ENCODE data around the gene NACC1.
A peak's percentile ranks its signal among the peaks of the same experiment; 100 is the strongest.

NACC1 gene

DNA sequence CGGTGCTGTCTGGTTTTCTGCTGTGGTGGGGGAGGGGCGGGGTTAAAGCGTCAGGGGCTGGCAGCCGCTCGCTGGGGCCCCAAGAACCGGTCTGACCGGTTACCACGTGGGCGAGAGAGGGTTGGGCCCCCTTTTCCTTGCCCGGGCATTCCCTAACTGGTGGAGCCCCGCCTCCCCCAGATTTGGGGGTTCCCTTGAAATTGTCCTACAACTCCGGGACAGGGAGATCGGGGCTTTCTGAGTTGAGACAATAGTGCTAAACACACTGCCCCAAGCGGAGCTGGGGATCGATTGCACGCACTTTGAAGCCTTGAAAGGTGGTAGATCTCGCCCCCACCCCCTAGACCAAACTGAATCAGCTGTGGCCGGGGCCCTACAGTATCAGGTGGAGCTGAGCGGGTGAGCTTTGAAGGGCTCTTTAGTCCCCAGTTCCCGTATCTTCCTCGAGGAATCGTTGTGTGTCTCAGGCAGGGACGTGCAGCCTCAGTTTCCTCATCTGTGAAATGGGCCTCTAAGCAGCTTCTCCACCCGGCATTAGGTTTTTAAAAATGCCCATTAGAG, 36.9 kb downstream of the NACC1 start:
- Histone ChIP-seq H3K9me3 (ENCODE audit: control insufficient read depth in 2 of 2, low read length in 2 of 2) (no peaks in the 10 kb centered on the region), H3K4me1 (ENCODE audit: control insufficient read depth in 2 of 2, insufficient read depth in 2 of 2, low read length in 2 of 2) (peaks cover 18 to 19% of the 10 kb centered on the region in 2 donors), H3K36me3 (ENCODE audit: control insufficient read depth in 2 of 2, insufficient read depth in 2 of 2, low read length in 2 of 2) (no peaks in the 10 kb centered on the region), H3K9ac (ENCODE audit: low read depth in 1 of 2, low read length in 2 of 2) (peak overlapping the region; percentile 97 to 99), H3K27ac (ENCODE audit: low read depth in 2 of 2, low read length in 2 of 2) (peak overlapping the region; percentile 94 to 98), H3K27me3 (ENCODE audit: control insufficient read depth in 2 of 2, insufficient read depth in 2 of 2, low read length in 2 of 2) (no peaks in the 10 kb centered on the region), H3K4me3 (ENCODE audit: low read length in 2 of 2) (peak overlapping the region; percentile 74 to 97)

DNA sequence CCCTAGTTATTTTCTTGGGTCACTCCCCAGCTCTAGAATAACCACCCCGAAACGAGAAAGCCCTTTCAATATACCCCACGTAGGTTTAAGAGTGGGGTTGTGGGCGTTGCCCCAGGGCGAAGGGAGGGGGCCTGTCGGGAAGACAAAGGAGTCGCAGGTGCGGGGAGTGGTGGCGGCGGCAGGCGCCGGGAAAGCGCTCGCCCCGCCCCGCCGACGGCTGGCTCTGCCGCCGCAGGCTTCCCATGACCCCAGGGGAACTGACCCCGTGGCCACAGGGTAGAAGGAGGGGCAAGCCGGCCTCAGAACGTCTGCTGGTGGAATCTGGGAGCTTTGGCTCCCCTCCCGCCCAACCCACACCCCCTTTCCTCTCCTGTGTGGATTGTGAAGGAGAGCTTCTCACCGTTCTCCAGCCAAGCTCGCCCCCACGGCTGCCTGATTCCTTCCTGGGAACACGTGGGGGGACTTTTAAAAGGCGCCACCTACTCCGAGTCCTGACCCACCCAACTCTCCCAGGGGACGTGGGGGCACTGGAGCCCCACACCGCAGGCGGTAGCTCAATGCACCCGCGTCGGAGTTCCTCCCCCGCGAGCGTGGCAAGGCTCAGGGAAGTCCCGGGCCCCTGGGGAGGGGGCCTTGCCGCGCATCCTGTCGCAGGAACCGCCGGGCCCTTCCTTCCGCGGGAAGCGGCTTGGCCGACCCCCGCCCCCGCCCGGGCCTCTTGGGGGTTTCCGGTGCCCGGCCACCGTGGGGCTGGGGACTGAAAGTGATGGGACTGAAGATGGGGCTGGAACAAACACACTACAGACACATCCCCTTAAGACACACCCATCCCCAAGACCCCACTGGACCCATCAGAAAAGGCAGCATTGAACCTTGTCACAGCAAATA, 37.7 kb downstream of the NACC1 start:
- peak overlapping the region; percentile 74 to 97 for H3K4me3 ChIP-seq (ENCODE audit: low read length in 2 of 2)
- no peaks in the 10 kb centered on the region for H3K27me3 ChIP-seq (ENCODE audit: control insufficient read depth in 2 of 2, insufficient read depth in 2 of 2, low read length in 2 of 2)
- peak overlapping the region; percentile 97 to 99 for H3K9ac ChIP-seq (ENCODE audit: low read depth in 1 of 2, low read length in 2 of 2)
- no peaks in the 10 kb centered on the region for H3K9me3 ChIP-seq (ENCODE audit: control insufficient read depth in 2 of 2, low read length in 2 of 2)
- peaks cover 18 to 19% of the 10 kb centered on the region in 2 donors for H3K4me1 ChIP-seq (ENCODE audit: control insufficient read depth in 2 of 2, insufficient read depth in 2 of 2, low read length in 2 of 2)
- peak overlapping the region; percentile 94 to 98 for H3K27ac ChIP-seq (ENCODE audit: low read depth in 2 of 2, low read length in 2 of 2)
- H3K36me3 ChIP-seq (ENCODE audit: control insufficient read depth in 2 of 2, insufficient read depth in 2 of 2, low read length in 2 of 2) = no peaks in the 10 kb centered on the region

DNA sequence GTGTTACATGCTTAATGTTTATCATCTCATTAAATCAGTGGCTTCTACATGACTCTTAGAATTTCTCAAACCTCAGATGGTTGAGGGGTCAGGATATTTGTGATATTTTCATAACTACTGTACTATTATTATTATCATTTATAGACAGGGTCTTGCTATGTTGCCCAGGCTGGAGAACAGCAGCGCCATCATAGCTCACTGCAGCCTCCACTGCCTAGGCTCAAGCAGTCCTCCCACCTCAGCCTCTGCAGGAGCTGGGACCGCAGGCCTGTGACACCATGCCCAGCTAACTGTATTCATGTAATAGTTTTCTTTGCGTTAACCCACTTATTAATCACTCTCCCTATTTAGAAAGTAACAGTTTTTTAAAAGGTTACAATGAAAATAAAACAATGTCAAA, 41.6 kb downstream of the NACC1 start:
- no peaks in the 10 kb centered on the region for H3K9me3 ChIP-seq (ENCODE audit: control insufficient read depth in 2 of 2, low read length in 2 of 2)
- H3K27me3 ChIP-seq (ENCODE audit: control insufficient read depth in 2 of 2, insufficient read depth in 2 of 2, low read length in 2 of 2) = no peaks in the 10 kb centered on the region
- peaks cover 44 to 47% of the 10 kb centered on the region in 2 donors for H3K4me1 ChIP-seq (ENCODE audit: control insufficient read depth in 2 of 2, insufficient read depth in 2 of 2, low read length in 2 of 2)
- no peak overlapping the region for H3K4me3 ChIP-seq (ENCODE audit: low read length in 2 of 2)
- H3K9ac ChIP-seq (ENCODE audit: low read depth in 1 of 2, low read length in 2 of 2) = no peak overlapping the region
- H3K27ac ChIP-seq (ENCODE audit: low read depth in 2 of 2, low read length in 2 of 2) = no peak overlapping the region
- H3K36me3 ChIP-seq (ENCODE audit: control insufficient read depth in 2 of 2, insufficient read depth in 2 of 2, low read length in 2 of 2) = no peaks in the 10 kb centered on the region

DNA sequence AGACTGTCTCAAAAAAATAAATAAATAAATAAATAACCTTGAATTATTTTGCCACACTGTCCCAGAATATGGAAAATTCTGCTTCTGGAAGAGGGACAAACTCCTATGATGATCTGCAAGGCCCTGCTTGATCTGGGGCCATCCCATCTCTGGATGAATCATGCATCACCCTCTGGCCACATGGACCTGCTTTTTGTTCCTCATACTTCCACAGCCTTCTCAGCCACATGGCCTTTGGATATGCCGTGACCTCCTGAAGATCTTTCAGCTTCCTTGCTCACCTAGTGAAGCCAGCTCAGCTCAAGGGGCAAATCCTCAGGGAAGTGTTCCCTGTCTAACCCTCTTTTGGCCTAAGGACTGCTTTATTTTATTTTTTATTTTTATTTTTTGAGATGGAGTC, 42.5 kb downstream of the NACC1 start:
- Histone ChIP-seq H3K4me3 (ENCODE audit: low read length in 2 of 2) (no peak overlapping the region), H3K27me3 (ENCODE audit: control insufficient read depth in 2 of 2, insufficient read depth in 2 of 2, low read length in 2 of 2) (no peaks in the 10 kb centered on the region), H3K36me3 (ENCODE audit: control insufficient read depth in 2 of 2, insufficient read depth in 2 of 2, low read length in 2 of 2) (no peaks in the 10 kb centered on the region), H3K9ac (ENCODE audit: low read depth in 1 of 2, low read length in 2 of 2) (no peak overlapping the region), H3K9me3 (ENCODE audit: control insufficient read depth in 2 of 2, low read length in 2 of 2) (no peaks in the 10 kb centered on the region), H3K4me1 (ENCODE audit: control insufficient read depth in 2 of 2, insufficient read depth in 2 of 2, low read length in 2 of 2) (peaks cover 42 to 48% of the 10 kb centered on the region in 2 donors), H3K27ac (ENCODE audit: low read depth in 2 of 2, low read length in 2 of 2) (no peak overlapping the region)

DNA sequence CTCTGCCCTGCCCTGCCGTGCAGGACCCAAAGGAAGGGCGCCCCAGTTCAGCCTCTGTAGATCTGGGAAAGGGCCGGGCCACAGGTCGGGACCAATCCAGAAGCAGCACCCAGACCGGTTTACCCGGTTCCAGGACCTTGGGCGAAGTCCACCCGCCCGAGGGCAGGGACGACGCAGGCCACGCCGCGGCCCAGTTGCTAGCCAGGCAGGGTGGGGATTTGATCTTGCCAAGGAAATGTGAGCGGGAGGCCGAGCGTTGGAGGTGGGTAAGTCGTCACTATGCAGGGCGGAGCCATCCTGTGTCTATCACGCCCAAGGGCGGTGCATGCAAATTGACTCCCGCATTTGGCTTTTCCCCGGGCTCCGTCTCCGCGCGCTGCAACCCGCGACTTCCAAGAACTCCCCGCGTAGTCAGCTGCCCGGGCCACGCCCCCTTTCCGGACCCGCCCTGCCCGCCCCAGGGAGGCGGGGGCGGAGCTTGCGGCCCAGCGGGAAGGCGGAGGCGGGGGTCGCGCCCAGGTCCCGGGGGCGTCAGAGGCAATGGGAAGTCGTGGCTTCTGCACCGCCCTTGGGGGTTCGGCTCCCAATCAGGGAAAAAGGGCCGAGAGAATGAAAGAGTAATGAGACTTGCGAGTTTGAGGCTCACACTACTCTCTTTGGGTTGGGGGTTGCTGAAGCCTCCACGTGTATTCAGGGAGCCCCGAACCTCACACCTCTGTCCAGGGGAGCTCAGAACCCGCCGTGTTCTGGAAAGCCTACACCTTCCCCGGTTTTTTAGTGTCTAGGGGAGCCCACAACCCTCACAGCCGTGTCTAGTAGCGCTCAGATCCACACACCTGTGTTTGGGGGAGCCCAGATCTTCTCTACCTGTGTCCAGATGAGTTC, 44.9 kb downstream of the NACC1 start:
- Histone ChIP-seq H3K9me3 (ENCODE audit: control insufficient read depth in 2 of 2, low read length in 2 of 2) (no peaks in the 10 kb centered on the region), H3K9ac (ENCODE audit: low read depth in 1 of 2, low read length in 2 of 2) (peak overlapping the region; percentile 86 to 88), H3K27me3 (ENCODE audit: control insufficient read depth in 2 of 2, insufficient read depth in 2 of 2, low read length in 2 of 2) (no peaks in the 10 kb centered on the region), H3K27ac (ENCODE audit: low read depth in 2 of 2, low read length in 2 of 2) (peak overlapping the region; percentile 98 to 99), H3K4me1 (ENCODE audit: control insufficient read depth in 2 of 2, insufficient read depth in 2 of 2, low read length in 2 of 2) (peaks cover 45 to 49% of the 10 kb centered on the region in 2 donors), H3K36me3 (ENCODE audit: control insufficient read depth in 2 of 2, insufficient read depth in 2 of 2, low read length in 2 of 2) (no peaks in the 10 kb centered on the region), H3K4me3 (ENCODE audit: low read length in 2 of 2) (peak overlapping the region; percentile 57 to 76)

DNA sequence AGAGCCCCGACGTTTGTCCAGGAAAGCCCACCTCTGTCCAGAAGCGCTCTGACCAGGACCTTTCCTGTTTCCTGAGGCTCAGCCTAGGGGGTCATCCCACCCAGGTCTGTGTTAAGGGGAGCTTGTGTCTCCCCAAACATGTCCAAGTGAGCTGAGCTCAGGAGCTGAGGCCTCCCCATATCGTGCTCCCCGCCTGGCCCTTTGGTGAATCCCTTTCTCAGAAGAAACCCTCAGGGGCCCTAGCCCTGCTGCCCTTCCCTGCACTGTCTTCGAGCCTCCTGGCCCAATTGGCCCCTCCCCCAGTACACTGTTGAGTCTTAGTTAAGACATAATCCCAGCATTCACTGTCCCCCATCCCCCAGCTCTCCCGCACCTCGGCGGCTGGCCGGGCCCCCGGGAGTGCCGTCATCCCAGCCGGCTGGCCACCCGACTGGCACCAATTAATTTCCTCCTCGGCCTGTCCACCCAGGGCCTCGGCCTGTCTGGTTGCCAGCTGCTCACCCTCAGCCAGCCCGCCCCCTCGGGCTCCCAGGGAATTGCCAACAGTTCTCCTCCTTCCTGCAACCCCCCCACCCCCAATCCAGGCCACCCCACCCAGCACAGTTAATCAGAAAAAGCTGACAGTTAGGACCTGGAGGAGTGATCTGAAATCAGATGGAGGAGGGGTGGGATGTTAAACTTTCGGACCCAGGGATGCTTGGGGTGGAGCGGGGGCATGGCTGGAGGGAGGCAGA, 45.7 kb downstream of the NACC1 start:
- Histone ChIP-seq H3K9me3 (ENCODE audit: control insufficient read depth in 2 of 2, low read length in 2 of 2) (no peaks in the 10 kb centered on the region), H3K27me3 (ENCODE audit: control insufficient read depth in 2 of 2, insufficient read depth in 2 of 2, low read length in 2 of 2) (no peaks in the 10 kb centered on the region), H3K4me1 (ENCODE audit: control insufficient read depth in 2 of 2, insufficient read depth in 2 of 2, low read length in 2 of 2) (peaks cover 52 to 56% of the 10 kb centered on the region in 2 donors), H3K9ac (ENCODE audit: low read depth in 1 of 2, low read length in 2 of 2) (peak overlapping the region; percentile 86 to 88), H3K4me3 (ENCODE audit: low read length in 2 of 2) (peak overlapping the region; percentile 57 to 76), H3K27ac (ENCODE audit: low read depth in 2 of 2, low read length in 2 of 2) (peak overlapping the region; percentile 98 to 99), H3K36me3 (ENCODE audit: control insufficient read depth in 2 of 2, insufficient read depth in 2 of 2, low read length in 2 of 2) (no peaks in the 10 kb centered on the region)

DNA sequence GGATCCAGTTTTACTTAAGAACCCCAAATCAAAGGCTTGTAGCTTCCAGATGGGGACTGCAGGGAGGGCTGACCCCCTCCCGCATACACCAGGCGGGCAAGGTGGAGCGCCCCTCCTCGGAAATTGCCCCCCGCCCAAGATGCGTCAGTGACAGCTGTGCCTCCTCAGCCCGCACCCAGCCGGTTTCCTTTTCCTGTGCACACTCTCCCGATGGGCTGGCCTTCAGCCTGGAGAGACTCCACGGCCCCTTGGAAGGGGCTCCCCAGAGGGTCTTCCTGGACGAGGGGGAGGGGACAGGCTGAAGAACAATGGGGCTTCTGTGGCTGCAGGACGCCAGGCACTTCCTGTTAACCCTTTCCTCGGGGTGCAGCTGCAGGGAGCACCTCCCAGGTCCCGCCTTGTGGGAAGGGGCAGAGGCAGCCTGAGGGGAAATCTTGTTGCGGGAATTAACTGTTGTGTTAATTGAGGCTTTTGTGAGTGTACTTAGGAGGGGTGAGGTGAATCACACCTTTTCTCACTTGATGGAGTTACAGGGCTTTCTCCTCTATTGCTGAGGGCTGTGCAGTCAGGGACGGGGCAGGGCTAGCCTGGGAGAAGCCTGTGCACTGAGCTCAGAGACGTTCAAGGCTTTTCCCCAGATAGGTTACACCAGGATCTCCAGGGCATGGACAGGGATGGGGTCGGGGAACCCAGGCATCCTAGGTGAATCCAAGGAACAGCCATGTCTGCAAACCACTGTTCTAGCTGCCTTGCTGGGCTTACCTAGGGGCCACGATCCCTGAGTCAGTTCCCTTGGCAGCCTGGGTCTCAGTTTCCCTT, 46.5 kb downstream of the NACC1 start:
- peak overlapping the region; percentile 98 to 99 for H3K27ac ChIP-seq (ENCODE audit: low read depth in 2 of 2, low read length in 2 of 2)
- no peaks in the 10 kb centered on the region for H3K9me3 ChIP-seq (ENCODE audit: control insufficient read depth in 2 of 2, low read length in 2 of 2)
- no peaks in the 10 kb centered on the region for H3K36me3 ChIP-seq (ENCODE audit: control insufficient read depth in 2 of 2, insufficient read depth in 2 of 2, low read length in 2 of 2)
- peaks cover 54 to 59% of the 10 kb centered on the region in 2 donors for H3K4me1 ChIP-seq (ENCODE audit: control insufficient read depth in 2 of 2, insufficient read depth in 2 of 2, low read length in 2 of 2)
- peak overlapping the region; percentile 86 to 88 for H3K9ac ChIP-seq (ENCODE audit: low read depth in 1 of 2, low read length in 2 of 2)
- no peaks in the 10 kb centered on the region for H3K27me3 ChIP-seq (ENCODE audit: control insufficient read depth in 2 of 2, insufficient read depth in 2 of 2, low read length in 2 of 2)
- H3K4me3 ChIP-seq (ENCODE audit: low read length in 2 of 2) = peak overlapping the region; percentile 57 to 62

DNA sequence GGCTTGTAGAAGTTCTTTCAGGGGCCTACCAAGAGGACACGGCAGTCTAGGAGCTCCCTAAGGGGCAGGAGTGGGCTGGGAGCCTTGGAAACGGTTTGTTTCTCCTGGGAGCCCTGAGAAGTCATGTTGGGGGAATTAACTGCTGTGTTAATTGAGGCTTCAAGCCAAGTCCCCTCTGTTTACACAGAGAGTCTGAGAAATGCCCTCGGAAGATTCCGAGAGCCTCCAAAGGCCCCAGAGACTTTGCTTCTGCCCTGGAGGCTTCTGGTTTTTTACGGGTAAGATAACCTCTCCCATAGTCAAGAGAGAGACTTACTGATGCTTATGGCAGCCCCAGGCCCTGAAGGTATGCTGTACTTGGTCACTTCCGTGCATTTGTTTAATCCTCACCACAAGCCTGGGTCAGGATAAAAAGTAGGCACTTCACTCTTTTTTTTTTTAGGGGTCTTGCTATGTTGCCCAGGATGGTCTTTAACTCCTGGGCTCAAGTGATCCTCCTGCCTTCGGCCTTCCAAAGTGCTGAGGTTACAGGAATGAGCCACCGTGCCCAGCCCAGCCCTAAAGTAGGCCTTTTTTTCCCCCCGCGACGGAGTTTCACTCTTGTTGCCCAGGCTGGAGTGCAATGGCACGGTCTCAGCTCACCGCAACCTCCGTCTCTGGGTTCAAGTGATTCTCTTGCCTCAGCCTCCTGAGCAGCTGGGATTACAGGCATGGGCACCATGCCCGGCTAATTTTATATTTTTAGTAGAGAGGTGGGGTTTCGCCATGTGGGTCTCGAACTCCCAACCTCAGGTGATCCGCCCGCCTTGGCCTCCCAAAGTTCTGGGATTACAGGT, 47.3 kb downstream of the NACC1 start:
- H3K27me3 ChIP-seq (ENCODE audit: control insufficient read depth in 2 of 2, insufficient read depth in 2 of 2, low read length in 2 of 2) = no peaks in the 10 kb centered on the region
- H3K36me3 ChIP-seq (ENCODE audit: control insufficient read depth in 2 of 2, insufficient read depth in 2 of 2, low read length in 2 of 2) = no peaks in the 10 kb centered on the region
- H3K27ac ChIP-seq (ENCODE audit: low read depth in 2 of 2, low read length in 2 of 2) = peak overlapping the region; percentile 98 to 99
- no peaks in the 10 kb centered on the region for H3K9me3 ChIP-seq (ENCODE audit: control insufficient read depth in 2 of 2, low read length in 2 of 2)
- H3K9ac ChIP-seq (ENCODE audit: low read depth in 1 of 2, low read length in 2 of 2) = peak overlapping the region; percentile 57 to 86
- peak overlapping the region in 1 of 2 donors; percentile 2 for H3K4me3 ChIP-seq (ENCODE audit: low read length in 2 of 2)
- peaks cover 54 to 67% of the 10 kb centered on the region in 2 donors for H3K4me1 ChIP-seq (ENCODE audit: control insufficient read depth in 2 of 2, insufficient read depth in 2 of 2, low read length in 2 of 2)

All from mucosa of rectum (tissue), 2 donors.